Hepatocyte (in vitro differentiated cells): ENCODE measurements around the gene VEPH1. TPM values are rescaled to one million over a fixed set of nuclear protein-coding genes. Genes with fewer than 3 reads are reported as not detected.

ENCODE experiments used
- DNase-seq: peaks from one replicate; pipeline ENCODE4 v3.0.0-alpha.2; 2016; ENCODE audit warnings: low spot score
- H2AFZ ChIP-seq: fragments of 200-600 bp; sonication (generic); 2 replicates; pipeline ENCODE4 v1.6.0; 2016; ENCODE audit warnings: antibody characterized with exemption, mild to moderate bottlenecking
- H3K27ac ChIP-seq: fragments of 200-600 bp; sonication (generic); 2 replicates; pipeline ENCODE4 v1.5.1; 2016; ENCODE audit warnings: mild to moderate bottlenecking
- H3K27me3 ChIP-seq: fragments of 200-600 bp; sonication (generic); 2 replicates; pipeline ENCODE4 v1.6.1; 2016
- H3K36me3 ChIP-seq: fragments of 200-600 bp; sonication (generic); replicated peaks from 2 replicates; pipeline ENCODE4 v1.5.1; 2016; ENCODE audit warnings: low read depth; ENCODE audit not compliant: insufficient read depth
- H3K4me1 ChIP-seq: fragments of 200-600 bp; sonication (generic); 2 replicates; pipeline ENCODE4 v1.5.1; 2016; ENCODE audit warnings: mild to moderate bottlenecking, moderate library complexity; ENCODE audit not compliant: insufficient read depth
- H3K4me2 ChIP-seq: fragments of 200-600 bp; sonication (generic); 2 replicates; pipeline ENCODE4 v1.6.0; 2016
- H3K4me3 ChIP-seq: fragments of 200-600 bp; sonication (generic); 2 replicates; pipeline ENCODE4 v1.5.1; 2016; ENCODE audit warnings: mild to moderate bottlenecking
- H3K79me2 ChIP-seq: fragments of 200-600 bp; sonication (generic); 2 replicates; pipeline ENCODE4 v1.6.0; 2017; ENCODE audit warnings: mild to moderate bottlenecking
- H3K9me2 ChIP-seq: fragments of 200-600 bp; sonication (generic); replicated peaks from 2 replicates; pipeline ENCODE4 v1.6.0; 2017; ENCODE audit warnings: mild to moderate bottlenecking; ENCODE audit not compliant: insufficient read depth
- H3K9me3 ChIP-seq: fragments of 200-600 bp; sonication (generic); 2 replicates; pipeline ENCODE4 v1.5.1; 2016; ENCODE audit warnings: low read depth, mild to moderate bottlenecking
- H4K20me1 ChIP-seq: fragments of 200-600 bp; sonication (generic); 2 replicates; pipeline ENCODE4 v1.6.0; 2016; ENCODE audit warnings: mild to moderate bottlenecking; ENCODE audit not compliant: insufficient read depth, poor library complexity, severe bottlenecking
- EZH2 ChIP-seq: fragments of 200-600 bp; sonication (generic); IDR thresholded peaks from 2 replicates; pipeline ENCODE4 v1.6.1; 2016; ENCODE audit warnings: antibody characterized with exemption, mild to moderate bottlenecking, borderline replicate concordance
- EZH2phosphoT487 ChIP-seq: fragments of 200-600 bp; sonication (generic); IDR thresholded peaks from one replicate; pipeline ENCODE4 v1.6.1; 2018; ENCODE audit warnings: antibody characterized with exemption, mild to moderate bottlenecking, low read depth, moderate library complexity; ENCODE audit not compliant: unreplicated experiment, severe bottlenecking
- WGBS: methylation state at CpG from one replicate; pipeline ENCODE4 v1.1.6; 2016; ENCODE audit warnings: low lambda C conversion rate; ENCODE audit errors: missing lambda C conversion rate; 5-methylcytosine and 5-hydroxymethylcytosine counted together
- polyA plus RNA-seq: library from polyadenylated mRNA; unstranded; fragments of >200 nt; fragmentation: Nextera tagmentation; extraction: Ambion mirVana; gene quantifications from 2 replicates; pipeline ENCODE4 v1.2.1, GENCODE V29; 2016
- total RNA-seq: library from RNA; depleted of rRNA; stranded (reverse); fragments of >200 nt; gene quantifications from 2 replicates; pipeline ENCODE4 v1.2.3, GENCODE V29; 2014
- TF ChIP-seq, protein P1 (sequence below): fragments of 200-600 bp; sonication (generic); IDR thresholded peaks from 2 replicates; pipeline ENCODE4 v1.5.1; 2016; ENCODE audit warnings: antibody characterized with exemption, mild to moderate bottlenecking; ENCODE audit not compliant: poor library complexity

VEPH1 gene
- total and polyA plus RNA-seq, 2 experiments from 2014 or later = 2.5 to 4.7 TPM

DNA sequence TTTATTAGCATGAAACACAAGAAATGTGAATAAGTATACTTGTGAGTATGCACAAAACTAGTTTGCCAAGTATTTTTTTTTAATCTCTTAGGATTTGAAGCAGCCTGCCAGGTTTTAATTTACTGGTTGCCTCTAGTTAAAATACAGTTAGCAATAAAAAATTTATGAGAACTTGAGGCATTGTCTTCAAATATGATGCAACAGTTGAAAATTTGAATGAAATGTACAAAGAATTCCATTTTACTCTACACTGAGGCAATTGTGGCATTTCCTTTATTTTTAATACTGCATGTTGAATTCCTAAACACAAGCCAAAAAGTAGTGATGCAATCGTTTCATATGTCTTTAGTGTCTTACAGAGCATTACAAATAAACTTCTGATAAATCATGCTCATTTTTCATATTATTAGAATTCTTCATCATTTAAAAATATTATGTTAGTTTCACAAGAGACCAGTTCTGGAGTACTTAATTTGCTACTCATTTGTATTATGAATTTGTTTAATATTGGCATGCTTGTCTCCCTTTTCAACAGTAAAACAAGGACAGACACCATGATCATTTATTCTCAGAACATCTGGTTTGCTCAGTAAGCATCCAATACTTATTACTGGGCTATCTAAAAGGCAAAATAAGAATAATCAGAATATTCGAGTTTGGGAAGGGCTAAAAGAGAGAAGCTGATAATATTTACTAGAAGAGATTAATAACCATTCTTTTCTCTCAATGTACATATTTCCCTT is 191.4 kb downstream of the VEPH1 start:
- Histone ChIP-seq H4K20me1 (no peaks in the 10 kb centered on the region), H2AFZ (no peak overlapping the region), H3K9me2 (no peaks in the 10 kb centered on the region), H3K4me3 (no peak overlapping the region), H3K9me3 (no peaks in the 10 kb centered on the region), H3K36me3 (no peaks in the 10 kb centered on the region), H3K4me1 (no peaks in the 10 kb centered on the region), H3K79me2 (no peaks in the 10 kb centered on the region), H3K27me3 (no peaks in the 10 kb centered on the region), H3K4me2 (no peak overlapping the region), H3K27ac (no peak overlapping the region)
- TF ChIP-seq, protein P1, sequence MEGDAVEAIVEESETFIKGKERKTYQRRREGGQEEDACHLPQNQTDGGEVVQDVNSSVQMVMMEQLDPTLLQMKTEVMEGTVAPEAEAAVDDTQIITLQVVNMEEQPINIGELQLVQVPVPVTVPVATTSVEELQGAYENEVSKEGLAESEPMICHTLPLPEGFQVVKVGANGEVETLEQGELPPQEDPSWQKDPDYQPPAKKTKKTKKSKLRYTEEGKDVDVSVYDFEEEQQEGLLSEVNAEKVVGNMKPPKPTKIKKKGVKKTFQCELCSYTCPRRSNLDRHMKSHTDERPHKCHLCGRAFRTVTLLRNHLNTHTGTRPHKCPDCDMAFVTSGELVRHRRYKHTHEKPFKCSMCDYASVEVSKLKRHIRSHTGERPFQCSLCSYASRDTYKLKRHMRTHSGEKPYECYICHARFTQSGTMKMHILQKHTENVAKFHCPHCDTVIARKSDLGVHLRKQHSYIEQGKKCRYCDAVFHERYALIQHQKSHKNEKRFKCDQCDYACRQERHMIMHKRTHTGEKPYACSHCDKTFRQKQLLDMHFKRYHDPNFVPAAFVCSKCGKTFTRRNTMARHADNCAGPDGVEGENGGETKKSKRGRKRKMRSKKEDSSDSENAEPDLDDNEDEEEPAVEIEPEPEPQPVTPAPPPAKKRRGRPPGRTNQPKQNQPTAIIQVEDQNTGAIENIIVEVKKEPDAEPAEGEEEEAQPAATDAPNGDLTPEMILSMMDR = no peak
- TF ChIP-seq EZH2phosphoT487 = no peak
- TF ChIP-seq EZH2 = no peak
- WGBS = 66% methylated on average over 2 of the region's 2 CpGs
- DNase-seq = no peak

DNA sequence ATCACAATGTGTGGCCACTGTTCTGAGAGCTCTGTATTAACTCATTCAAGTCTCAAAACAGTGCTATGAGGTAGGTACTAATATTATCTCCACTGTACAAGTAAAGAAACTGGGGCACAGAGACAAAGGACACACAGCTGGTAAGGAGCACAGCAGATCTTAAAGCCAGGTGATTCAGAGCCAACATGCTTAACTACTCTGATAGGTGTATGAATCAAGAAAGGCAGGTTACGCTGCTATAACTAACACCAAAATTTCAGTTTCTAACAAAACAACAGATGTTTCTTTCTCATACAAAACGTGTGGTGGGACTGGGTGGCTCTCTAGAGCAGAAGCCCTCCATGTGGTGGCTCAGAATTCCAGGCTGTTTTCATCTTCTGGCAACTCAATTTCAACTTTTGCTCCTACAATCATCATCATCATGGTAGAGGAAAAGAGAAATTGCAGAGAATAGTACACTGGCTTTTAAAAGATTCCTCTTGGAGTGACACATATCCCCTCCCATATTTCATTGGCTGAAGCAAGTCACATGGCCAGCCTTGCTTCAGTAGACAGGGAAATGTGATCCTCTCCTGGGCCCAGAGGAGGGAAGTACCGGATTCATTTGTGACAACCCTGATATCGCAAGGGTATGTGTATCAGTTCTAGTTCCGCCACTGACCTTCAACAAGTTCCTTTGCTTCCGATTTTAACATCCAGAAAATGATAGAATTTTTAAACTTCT is 192.7 kb downstream of the VEPH1 start:
- no peaks in the 10 kb centered on the region for H3K27me3 ChIP-seq
- H3K9me2 ChIP-seq = no peaks in the 10 kb centered on the region
- H3K4me2 ChIP-seq = no peak overlapping the region
- H3K4me1 ChIP-seq = no peaks in the 10 kb centered on the region
- H3K9me3 ChIP-seq = no peaks in the 10 kb centered on the region
- no peak for DNase-seq
- no peak overlapping the region for H3K27ac ChIP-seq
- TF ChIP-seq EZH2 (no peak), EZH2phosphoT487 (no peak)
- TF ChIP-seq, protein P1 = no peak
- H3K36me3 ChIP-seq = no peaks in the 10 kb centered on the region
- H3K79me2 ChIP-seq = no peaks in the 10 kb centered on the region
- no peak overlapping the region for H2AFZ ChIP-seq
- no peak overlapping the region for H3K4me3 ChIP-seq
- no peaks in the 10 kb centered on the region for H4K20me1 ChIP-seq
- WGBS = 93% methylated on average over 6 of the region's 6 CpGs

DNA sequence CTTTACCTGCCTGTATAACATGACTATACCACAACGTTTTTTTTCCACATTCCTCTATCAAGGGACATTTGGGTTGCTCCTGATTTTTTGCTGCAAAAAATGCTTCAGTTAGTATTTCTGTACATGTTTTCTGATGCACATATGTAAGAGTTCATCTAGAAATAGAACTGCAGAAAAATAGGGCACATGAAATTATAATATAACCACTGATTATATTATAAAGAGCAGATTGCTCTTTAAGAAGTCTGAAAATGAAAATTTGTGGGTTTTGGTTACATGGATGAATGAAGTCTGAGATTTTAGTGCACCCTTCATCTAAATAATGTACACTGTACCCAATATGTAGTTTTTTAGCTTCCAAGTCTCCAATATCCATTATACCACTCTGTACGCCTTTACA is 196.7 kb downstream of the VEPH1 start:
- no peaks in the 10 kb centered on the region for H3K79me2 ChIP-seq
- H3K4me1 ChIP-seq = no peaks in the 10 kb centered on the region
- no peaks in the 10 kb centered on the region for H3K9me2 ChIP-seq
- DNase-seq = no peak
- H3K27me3 ChIP-seq = no peaks in the 10 kb centered on the region
- no peak overlapping the region for H2AFZ ChIP-seq
- no peak for TF ChIP-seq EZH2phosphoT487
- no peak for TF ChIP-seq EZH2
- TF ChIP-seq, protein P1 = no peak
- no peaks in the 10 kb centered on the region for H4K20me1 ChIP-seq
- no peak overlapping the region for H3K4me2 ChIP-seq
- WGBS = 80% methylated on average over 2 of the region's 2 CpGs
- H3K27ac ChIP-seq = no peak overlapping the region
- H3K4me3 ChIP-seq = no peak overlapping the region
- H3K36me3 ChIP-seq = no peaks in the 10 kb centered on the region
- H3K9me3 ChIP-seq = no peaks in the 10 kb centered on the region
